ENCODE data around the gene CCDC71L.
A peak's percentile ranks its signal among the peaks of the same experiment; 100 is the strongest.
"Not testable (repeated sequence)": the region's sequence is repeated elsewhere in the genome, so short reads cannot be mapped to it uniquely, and the experiment has no call there.

CCDC71L gene

DNA sequence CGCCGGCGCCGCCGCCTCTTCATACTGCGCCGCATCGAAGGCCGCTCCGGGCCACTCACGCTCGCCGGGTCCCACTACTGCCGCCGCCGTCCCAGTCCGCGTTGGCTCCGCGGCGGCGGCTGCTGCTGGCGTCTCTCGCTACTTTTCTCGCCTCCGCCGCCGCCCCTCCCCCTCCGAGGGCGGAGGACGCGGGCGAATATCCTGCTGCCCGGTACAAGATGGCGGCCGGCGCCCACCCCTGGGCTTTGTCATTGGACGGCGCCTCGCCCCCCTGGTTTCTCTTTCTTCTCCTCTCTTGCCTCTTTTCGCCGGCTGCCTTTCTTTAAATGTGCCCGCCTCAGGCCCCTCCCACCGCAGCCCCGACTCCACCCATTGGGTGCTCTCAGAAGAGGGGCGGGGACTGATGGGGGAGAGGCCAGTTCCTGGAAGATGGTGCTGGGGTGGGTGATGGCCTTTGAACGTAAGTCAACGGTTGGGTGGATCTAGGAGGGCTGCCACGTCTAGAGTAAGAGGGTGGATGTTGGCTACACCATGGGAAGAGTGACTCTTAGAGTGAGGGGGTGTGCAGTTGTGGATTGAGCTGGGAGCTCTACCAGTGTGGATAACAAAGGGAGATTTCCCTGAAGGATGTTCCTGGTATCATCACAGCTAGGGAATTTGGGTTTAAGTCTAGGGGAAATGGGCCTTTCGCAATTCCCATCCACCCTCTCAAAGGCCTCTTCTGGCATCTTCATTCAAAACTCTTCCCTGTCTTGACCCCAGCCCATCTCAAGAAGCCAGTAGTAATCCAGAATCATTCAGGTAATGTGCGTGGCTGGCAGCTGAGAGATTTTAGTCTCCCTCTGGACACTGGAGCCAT, at the start of gene CCDC71L:
TSS of gene CCDC71L (minus strand) at position 297 of the 859 bp plus-strand sequence. CDS start at position 35, 262 bp downstream.
- peak; percentile 87 for DNase-seq

- not testable (repeated sequence) for DNase-seq
Measured at GRCh38 chr7:106709604-106710003, 48.6 kb upstream of the CCDC71L start.

GRCh38 chr7:106704000-106704840, 43.3 kb upstream of the CCDC71L start:
- DNase-seq, result no peak

GRCh38 chr7:106693677-106694353, 32.9 kb upstream of the CCDC71L start:
- no peak for DNase-seq

- DNase-seq, result no peak
Measured at GRCh38 chr7:106692450-106693051, 31.6 kb upstream of the CCDC71L start.

GRCh38 chr7:106688161-106688560, 27.2 kb upstream of the CCDC71L start:
- not testable (repeated sequence) for DNase-seq

DNA sequence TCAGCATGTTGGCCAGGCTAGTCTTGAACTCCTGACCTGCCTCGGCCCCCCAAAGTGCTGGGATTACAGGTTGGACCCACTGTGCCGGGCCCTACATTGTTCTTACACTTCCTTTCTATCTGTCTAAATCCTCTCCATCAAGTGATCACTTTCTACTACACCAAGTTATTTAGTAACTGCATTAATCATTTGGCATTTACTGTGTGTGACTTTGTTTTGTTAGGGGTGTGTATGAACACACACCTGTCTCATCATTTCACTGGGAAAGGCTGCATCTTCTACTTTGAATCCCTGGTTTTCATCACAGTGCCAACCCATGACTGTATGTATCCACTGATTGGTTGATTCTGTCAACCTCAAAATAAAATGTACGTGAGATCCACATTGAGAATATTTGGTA, 23.0 kb upstream of the CCDC71L start:
- no peak for DNase-seq

DNA sequence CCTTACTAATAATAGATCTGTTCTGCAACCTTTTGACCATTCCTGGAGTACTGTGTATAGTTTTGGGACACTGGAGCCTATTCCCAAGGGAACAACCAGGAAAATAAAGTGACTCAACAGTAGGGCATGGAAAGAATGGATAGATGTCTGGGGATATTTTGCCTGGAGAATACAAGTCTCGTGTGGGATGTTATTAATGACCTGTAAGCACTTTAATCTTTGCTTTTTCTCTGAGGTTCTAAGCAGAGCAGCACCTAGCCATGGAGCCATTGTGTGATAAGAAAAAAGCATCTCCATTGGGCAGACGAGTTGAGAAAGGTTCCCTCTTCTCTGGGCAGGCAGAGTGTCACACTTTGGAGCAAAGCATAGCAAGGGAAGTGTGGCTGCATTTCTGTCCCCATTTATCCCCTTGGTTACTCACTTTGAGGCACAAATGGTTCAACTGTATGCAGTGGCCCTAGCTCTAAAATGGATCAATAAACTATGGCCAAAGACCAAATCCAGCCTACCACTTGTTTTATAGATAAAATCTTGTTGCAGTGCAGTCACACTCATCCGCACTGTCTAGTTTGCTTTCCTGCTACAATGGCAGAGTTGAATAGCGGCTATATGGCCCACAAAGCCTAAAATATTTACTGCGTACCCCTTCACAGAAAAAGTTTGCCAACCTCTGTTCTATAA, 21.0 kb upstream of the CCDC71L start:
- DNase-seq, result no peak

DNA sequence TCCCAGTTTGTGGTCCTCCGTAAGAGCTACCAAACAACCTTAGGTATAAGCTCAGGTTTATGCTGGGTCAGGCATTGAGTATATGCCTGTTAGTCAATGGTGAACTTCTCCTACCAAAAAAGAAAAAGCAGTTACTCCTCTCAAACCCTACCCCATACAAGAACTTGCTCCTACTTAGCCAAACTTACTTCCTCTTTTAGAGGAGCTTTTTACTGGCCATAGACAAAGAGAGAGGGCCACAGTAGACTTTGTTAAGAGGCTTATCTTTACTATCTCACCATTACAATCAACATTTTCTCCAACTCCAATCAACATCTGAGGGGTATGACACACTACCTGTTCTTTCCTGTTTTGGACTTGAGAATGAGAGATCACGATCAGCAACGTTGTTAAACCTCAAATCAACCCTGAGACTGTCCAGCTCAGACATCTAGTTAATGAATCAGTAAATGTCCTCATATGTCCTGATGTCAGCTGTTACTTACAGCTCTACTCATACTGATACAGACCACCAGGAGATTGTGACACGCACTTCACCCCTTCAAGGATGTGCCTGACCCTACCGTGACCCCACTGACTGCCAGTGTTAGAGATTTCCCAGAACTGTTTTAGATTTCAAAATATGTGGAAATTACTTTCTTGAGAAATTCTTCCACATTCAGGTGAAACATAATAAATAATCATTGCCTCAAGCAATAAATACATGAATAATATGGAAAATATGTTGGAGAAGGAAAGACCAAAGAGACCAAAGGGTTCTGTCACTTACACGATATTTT, 18.4 kb upstream of the CCDC71L start:
- no peak for DNase-seq

GRCh38 chr7:106678795-106679152, 17.8 kb upstream of the CCDC71L start:
- no peak for DNase-seq

DNA sequence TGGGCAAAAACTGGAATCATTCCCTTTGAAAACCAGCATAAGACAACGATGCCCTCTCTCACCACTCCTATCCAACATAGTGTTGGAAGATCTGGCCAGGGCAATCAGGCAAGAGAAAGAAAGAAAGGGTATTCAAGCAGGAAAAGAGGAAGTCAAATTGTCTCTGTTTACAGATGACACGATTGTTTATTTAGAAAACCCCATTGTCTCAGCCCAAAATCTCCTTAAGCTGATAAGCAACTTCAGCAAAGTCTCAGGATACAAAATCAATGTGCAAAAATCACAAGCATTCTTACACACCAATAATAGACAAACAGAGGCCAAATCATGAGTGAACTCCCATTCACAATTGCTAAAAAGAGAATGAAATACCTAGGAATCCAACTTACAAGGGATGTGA, 15.5 kb upstream of the CCDC71L start:
- DNase-seq, result not testable (repeated sequence)

GRCh38 chr7:106673688-106674087, 12.7 kb upstream of the CCDC71L start:
- DNase-seq, result not testable (repeated sequence)

- not testable (repeated sequence) for DNase-seq
Measured at GRCh38 chr7:106671930-106672329, 11.0 kb upstream of the CCDC71L start.

DNA sequence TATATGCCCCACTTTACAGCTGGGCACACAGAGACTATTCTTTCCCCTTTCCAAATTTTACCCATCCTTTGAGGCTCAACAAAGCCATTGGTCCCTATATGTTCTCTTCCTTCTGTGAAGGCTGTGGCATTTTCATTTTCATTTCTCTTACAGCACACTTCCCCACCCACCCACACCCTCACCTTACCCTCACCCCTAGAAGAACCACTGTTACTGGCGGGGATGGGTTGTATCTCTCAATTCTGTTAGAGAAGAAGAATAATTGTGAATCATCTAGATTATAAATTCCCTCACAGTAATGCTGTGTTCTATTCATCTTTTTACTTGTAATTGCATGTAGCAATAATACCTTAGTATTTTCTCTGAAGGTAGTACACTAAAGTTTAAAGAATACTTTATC, 10.2 kb upstream of the CCDC71L start:
- DNase-seq, result no peak

DNA sequence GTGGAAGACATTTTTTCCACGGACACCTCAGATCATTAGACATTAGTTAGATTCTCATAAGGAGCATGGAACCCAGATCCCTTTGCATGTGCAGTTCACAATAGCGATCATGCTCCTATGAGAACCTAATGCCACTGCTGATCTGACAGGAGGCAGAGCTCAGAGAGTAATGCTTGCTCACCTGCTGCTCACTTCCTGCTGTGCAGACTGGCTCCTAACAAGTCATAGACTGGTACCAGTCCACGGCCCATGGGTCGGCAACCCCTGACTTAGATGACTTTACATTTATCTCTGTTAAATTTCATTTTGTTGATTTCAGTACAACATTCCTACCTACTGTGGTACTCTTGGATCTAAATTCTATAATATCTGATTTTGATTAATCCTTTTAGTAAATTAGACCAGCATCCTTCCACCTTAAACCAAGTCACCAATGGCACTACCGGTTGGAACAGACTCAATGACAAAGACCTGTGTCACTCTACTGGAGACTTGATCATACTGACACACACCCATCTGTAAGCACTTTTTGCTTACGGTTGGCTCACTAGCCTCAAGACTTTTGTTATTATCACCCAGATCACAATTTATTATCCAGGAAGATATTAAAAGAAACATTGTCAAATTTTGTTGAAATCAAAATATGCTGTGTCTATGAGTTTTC, 8.0 kb upstream of the CCDC71L start:
- DNase-seq, result no peak

- no peak for DNase-seq
Measured at GRCh38 chr7:106666353-106666752, 5.4 kb upstream of the CCDC71L start.

DNA sequence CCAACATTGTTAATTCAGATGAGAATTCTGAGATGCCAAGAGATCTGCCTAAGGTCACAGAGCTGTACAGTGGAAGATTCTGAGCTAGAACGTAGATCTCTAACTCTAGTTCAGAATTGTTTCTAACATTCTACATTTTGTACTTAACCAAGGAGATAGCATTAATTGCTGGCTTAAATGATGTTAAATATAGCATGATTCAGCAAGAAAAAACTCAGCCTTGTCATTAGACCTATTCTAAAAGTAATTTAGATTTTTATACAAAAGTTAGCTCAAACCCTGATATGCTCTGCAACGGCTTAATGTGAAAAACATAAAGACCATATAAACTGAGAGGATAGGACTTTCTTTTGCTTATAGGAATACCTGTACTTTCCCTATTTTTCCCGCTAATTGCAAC, 3.4 kb upstream of the CCDC71L start:
- no peak for DNase-seq

DNA sequence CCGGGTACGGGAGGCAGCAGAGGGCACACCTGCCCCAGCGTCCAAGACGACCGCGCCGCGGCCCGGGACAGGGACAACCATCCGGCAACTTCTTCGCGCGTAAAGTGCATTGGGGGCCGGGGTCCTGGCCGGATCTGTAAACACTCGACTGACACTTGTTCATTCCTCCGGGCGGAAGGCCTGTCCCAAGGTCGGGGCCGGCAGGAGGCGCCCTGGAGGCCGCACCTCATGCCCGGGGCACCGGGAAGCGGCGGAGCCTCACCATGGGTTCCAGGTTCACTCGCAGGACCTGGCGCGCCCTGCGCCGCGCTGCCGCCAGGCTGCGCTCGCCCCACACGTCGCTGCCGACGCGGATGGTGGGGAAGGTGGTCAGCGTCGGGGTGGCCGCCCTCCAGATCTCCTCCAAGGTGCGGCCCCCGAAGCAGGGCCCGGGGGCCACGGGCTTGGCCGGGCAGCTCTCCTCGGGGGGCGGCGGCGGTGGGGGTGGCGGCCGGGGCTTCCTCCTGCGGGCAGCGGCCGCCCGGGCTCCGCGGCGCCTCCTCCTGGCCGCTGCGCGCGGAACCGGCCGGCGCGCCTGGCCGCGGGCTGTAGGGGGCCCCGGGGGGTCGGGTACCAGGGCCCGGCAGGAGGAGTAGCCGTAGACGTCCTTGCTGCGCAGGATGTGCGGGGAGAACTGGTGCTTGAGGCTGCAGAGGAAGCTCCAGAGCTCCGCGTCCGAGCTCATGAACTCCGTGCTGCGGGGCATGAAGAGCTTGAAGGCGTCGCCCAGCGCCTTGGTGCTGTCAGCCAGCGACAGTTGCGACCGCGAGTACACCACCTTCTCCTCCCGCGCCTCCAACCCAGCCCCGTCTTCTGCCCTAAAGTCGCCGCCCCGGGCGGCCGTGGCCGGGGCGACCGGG, 746 bp downstream of the CCDC71L start:
- DNase-seq, result peak; percentile 83

DNA sequence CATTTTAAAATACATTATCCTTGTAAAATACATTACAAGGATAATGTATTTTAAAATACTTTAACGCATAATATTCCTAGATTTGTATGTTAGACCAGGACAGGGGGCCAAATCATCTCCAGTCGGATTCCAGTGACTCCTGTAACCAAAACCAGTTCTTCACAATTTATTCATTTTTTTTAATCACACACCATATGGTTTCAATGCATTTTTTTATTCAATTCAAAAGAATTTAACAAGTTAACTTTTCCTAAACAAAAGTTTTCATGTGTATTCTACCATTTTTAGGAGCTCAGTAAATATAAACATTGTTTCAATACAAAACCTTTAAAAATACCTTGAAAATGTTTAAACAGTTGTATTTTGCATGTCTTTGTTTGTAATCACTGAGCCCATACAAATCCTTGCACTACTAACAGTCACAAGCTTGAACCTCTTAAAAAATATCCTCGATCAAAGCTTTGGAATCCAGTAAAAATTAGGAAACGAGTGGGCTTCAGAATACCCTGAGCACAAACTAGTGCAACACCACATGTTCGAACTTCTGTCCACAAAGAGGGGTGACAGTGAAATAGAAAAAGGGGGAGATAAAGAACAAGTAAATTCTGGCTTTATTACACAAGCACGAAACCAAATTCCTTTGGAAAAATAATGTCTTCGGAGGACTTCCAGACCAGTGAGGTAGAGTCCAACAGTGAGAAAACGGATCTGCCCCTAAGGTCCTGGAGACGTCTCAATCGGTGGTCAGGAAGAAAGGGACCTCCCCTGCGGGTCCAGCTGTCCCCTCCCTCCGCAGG, 1.6 kb downstream of the CCDC71L start:
- DNase-seq, result no peak
